ENCODE results near the gene CCDC178. TPM values are rescaled to one million over a fixed set of nuclear protein-coding genes. Genes with fewer than 3 reads are reported as not detected.

CCDC178 gene, protein sequence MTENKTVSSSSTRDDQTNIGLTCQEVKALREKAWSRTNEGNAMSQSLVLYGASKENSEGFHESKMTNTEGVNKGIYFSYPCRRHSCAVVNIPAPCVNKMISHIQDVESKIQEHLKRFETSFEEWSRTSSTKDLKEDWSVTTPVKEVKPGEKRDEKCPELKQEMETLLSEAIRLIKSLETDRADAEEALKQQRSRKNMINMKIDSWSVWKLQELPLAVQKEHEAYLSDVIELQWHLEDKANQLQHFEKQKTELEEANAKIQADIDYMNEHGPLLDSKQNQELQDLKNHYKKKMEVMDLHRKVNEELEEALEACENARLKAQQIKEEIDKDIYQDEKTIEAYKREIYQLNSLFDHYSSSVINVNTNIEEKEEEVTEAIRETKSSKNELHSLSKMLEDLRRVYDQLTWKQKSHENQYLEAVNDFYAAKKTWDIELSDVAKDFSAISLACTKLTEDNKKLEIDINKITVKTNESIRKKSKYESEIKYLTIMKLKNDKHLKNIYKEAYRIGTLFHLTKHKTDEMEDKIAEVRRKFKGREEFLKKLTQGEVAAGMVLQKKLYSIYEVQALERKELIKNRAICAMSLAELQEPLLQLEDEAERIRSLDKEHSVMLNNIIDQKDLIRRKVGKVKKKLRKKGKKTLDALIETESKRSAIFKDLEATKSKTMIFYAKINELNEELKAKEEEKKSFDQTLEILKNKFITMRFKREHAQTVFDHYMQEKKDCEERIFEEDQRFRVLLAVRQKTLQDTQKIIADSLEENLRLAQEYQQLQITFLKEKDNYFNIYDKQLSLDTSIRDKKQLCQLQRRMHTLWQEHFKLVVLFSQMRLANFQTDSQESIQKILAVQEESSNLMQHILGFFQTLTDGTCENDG
- not detected for total RNA-seq

GRCh38 chr18:33440060-33441043, at the start of gene CCDC178:
Gene CCDC178 (minus strand): TSS chr18:33440721. CDS start chr18:33412088, 28,633 bp downstream.
- Histone ChIP-seq H3K27me3 (no peaks in the 10 kb centered on the region), H3K9me3 (no peaks in the 10 kb centered on the region), H3K4me3 (peak within 1 kb of the TSS; percentile 29 to 58 (median 43)), H3K36me3 (no peaks in the 10 kb centered on the region), H3K27ac (no peak within 1 kb of the TSS), H3K4me1 (no peaks in the 10 kb centered on the region)
- DNase-seq: peak in 1 of 3 donors; percentile 49
- no peak for TF ChIP-seq POLR2A (IDR thresholded peaks at IDR 0.05)
- TF ChIP-seq, protein P1, sequence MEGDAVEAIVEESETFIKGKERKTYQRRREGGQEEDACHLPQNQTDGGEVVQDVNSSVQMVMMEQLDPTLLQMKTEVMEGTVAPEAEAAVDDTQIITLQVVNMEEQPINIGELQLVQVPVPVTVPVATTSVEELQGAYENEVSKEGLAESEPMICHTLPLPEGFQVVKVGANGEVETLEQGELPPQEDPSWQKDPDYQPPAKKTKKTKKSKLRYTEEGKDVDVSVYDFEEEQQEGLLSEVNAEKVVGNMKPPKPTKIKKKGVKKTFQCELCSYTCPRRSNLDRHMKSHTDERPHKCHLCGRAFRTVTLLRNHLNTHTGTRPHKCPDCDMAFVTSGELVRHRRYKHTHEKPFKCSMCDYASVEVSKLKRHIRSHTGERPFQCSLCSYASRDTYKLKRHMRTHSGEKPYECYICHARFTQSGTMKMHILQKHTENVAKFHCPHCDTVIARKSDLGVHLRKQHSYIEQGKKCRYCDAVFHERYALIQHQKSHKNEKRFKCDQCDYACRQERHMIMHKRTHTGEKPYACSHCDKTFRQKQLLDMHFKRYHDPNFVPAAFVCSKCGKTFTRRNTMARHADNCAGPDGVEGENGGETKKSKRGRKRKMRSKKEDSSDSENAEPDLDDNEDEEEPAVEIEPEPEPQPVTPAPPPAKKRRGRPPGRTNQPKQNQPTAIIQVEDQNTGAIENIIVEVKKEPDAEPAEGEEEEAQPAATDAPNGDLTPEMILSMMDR (IDR thresholded peaks at IDR 0.05): peak in 4 of 6 experiments; percentile 25 to 42 (median 32)

DNA sequence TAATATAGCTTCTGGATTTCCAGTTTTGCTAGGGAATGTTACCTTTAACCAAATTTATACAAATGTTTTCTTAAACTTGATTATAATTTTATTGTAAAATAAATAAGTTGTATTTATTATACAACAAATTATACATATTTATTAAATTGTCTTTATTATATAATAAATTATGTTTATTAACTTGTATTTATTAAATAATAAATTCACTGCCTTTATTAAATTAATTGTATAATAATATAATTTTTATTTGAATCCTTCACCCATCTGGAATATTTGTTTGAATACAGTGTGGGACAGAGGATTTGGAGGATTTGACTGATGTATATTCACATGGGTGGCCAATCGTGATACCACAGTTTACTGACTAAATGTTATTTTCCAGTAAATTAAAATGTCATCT, 43.4 kb upstream of the CCDC178 start:
- no peak for DNase-seq
- H3K4me3 ChIP-seq: no peak overlapping the region
- H3K9me3 ChIP-seq: no peaks in the 10 kb centered on the region
- TF ChIP-seq POLR2A (IDR thresholded peaks at IDR 0.05): no peak
- TF ChIP-seq, protein P1 (IDR thresholded peaks at IDR 0.05): no peak
- H3K27me3 ChIP-seq: no peaks in the 10 kb centered on the region
- H3K27ac ChIP-seq: no peak overlapping the region
- H3K4me1 ChIP-seq: no peaks in the 10 kb centered on the region
- no peaks in the 10 kb centered on the region for H3K36me3 ChIP-seq

- H3K36me3 ChIP-seq: no peaks in the 10 kb centered on the region
- DNase-seq: no peak
- H3K9me3 ChIP-seq: no peaks in the 10 kb centered on the region
- H3K27me3 ChIP-seq: no peaks in the 10 kb centered on the region
- no peak overlapping the region for H3K4me3 ChIP-seq
- H3K27ac ChIP-seq: no peak overlapping the region
- no peaks in the 10 kb centered on the region for H3K4me1 ChIP-seq
- TF ChIP-seq, protein P1 (IDR thresholded peaks at IDR 0.05): no peak
- no peak for TF ChIP-seq POLR2A (IDR thresholded peaks at IDR 0.05)
These were observed 32.0 kb upstream of the CCDC178 start for GRCh38 chr18:33472509-33472908.

- Histone ChIP-seq H3K27ac (no peak overlapping the region), H3K4me1 (no peaks in the 10 kb centered on the region), H3K27me3 (no peaks in the 10 kb centered on the region), H3K4me3 (no peak overlapping the region), H3K36me3 (no peaks in the 10 kb centered on the region), H3K9me3 (no peaks in the 10 kb centered on the region)
- no peak for DNase-seq
- TF ChIP-seq POLR2A (IDR thresholded peaks at IDR 0.05): no peak
- TF ChIP-seq, protein P1 (IDR thresholded peaks at IDR 0.05): no peak
These were observed 29.7 kb upstream of the CCDC178 start for GRCh38 chr18:33470216-33470615.

DNA sequence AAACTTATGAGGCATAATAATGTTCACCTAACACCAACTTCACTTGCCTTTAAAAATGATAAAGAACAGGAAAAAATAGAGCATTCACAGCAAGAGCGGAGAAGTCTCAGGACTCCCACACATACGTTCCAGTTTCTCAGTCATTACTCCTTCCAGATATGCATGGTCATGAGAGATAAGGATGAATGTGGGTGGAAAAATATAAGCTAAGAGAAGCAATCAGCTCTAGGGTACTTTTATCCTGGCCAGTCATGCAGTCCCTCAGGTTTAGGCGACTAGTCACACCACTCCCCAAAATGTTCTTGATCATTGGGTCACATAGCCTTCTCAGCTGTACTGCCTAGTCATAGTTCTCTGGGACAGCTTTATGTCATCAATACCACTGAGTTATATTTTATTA, 29.2 kb upstream of the CCDC178 start:
- no peaks in the 10 kb centered on the region for H3K9me3 ChIP-seq
- TF ChIP-seq, protein P1 (IDR thresholded peaks at IDR 0.05): no peak
- no peak for TF ChIP-seq POLR2A (IDR thresholded peaks at IDR 0.05)
- no peak for DNase-seq
- H3K4me1 ChIP-seq: no peaks in the 10 kb centered on the region
- no peaks in the 10 kb centered on the region for H3K27me3 ChIP-seq
- H3K4me3 ChIP-seq: no peak overlapping the region
- no peak overlapping the region for H3K27ac ChIP-seq
- no peaks in the 10 kb centered on the region for H3K36me3 ChIP-seq
